Measurements from ENCODE around the gene MAP2K2. TPM values are rescaled to one million over a fixed set of nuclear protein-coding genes. Genes with fewer than 3 reads are reported as not detected.
"Not testable (repeated sequence)": the region's sequence is repeated elsewhere in the genome, so short reads cannot be mapped to it uniquely, and the experiment has no call there.

The MAP2K2 gene
- total RNA-seq, 4 donors from 2014 or later, result 76.9 to 128 (median 93.8) TPM

- no peak for DNase-seq
- WGBS, 2 donors, result 19 to 36% methylated on average over 4 to 8 of the region's 8 CpGs
- Histone ChIP-seq H3K9me3 (no peaks in the 10 kb centered on the region), H3K4me1 (peaks cover 0 to 33% (median 5%) of the 10 kb centered on the region in 3 donors), H3K27ac (peak overlapping the region; percentile 54 to 86 (median 80)), H3K27me3 (peaks cover 0 to 13% (median 0%) of the 10 kb centered on the region in 4 donors), H3K4me3 (no peak overlapping the region), H3K36me3 (no peaks in the 10 kb centered on the region)
- intact Hi-C loops (cut with DNase I), result loop anchor here (10.0 kb wide), 2 partner anchors 76 to 146 kb away; partner anchors contain the start of gene EEF2
- TF ChIP-seq POLR2A (IDR thresholded peaks at IDR 0.05) (no peak), CTCF (IDR thresholded peaks at IDR 0.05) (no peak)
These were observed 7.0 kb upstream of the MAP2K2 start for GRCh38 chr19:4130744-4131438.

- H3K9me3 ChIP-seq; H3K36me3 ChIP-seq; H3K4me3 ChIP-seq; intact Hi-C loops (cut with DNase I); DNase-seq; H3K27ac ChIP-seq: not testable (repeated sequence)
- H3K4me1 ChIP-seq, result peaks cover 7 to 34% (median 8%) of the 10 kb centered on the region in 3 donors
- 66 to 71% methylated on average over 7 of the region's 7 CpGs for WGBS, 2 donors
- H3K27me3 ChIP-seq, result peaks cover 0 to 13% (median 0%) of the 10 kb centered on the region in 4 donors
These were observed 5.1 kb upstream of the MAP2K2 start for GRCh38 chr19:4129050-4129449.

- H3K9me3 ChIP-seq; H3K4me3 ChIP-seq; H3K36me3 ChIP-seq; DNase-seq; H3K27ac ChIP-seq; intact Hi-C loops (cut with DNase I): not testable (repeated sequence)
- H3K4me1 ChIP-seq, result peaks cover 17 to 43% (median 17%) of the 10 kb centered on the region in 3 donors
- WGBS, 2 donors, result 67 to 91% methylated on average over 1 to 4 of the region's 4 CpGs
- H3K27me3 ChIP-seq, result peaks cover 0 to 13% (median 0%) of the 10 kb centered on the region in 4 donors
These were observed 3.4 kb upstream of the MAP2K2 start for GRCh38 chr19:4127322-4127721.

GRCh38 chr19:4124638-4125037 lies 716 bp upstream of the MAP2K2 start:
- intact Hi-C loops (cut with DNase I), result no loop called here
- no peak for DNase-seq
- peaks cover 23 to 40% (median 30%) of the 10 kb centered on the region in 3 donors for H3K4me1 ChIP-seq
- WGBS, 2 donors, result 29 to 43% methylated on average over 6 to 8 of the region's 8 CpGs
- no peaks in the 10 kb centered on the region for H3K9me3 ChIP-seq
- H3K4me3 ChIP-seq, result peak overlapping the region in 3 of 4 donors; percentile 77 to 98 (median 89)
- peaks cover 0 to 16% (median 0%) of the 10 kb centered on the region in 3 donors for H3K36me3 ChIP-seq
- TF ChIP-seq POLR2A (IDR thresholded peaks at IDR 0.05) (no peak), CTCF (IDR thresholded peaks at IDR 0.05) (no peak)
- H3K27ac ChIP-seq, result peak overlapping the region in 3 of 4 donors; percentile 88 to 92 (median 90)
- H3K27me3 ChIP-seq, result no peaks in the 10 kb centered on the region

- Histone ChIP-seq H3K9me3 (no peaks in the 10 kb centered on the region), H3K36me3 (peaks cover 0 to 38% (median 0%) of the 10 kb centered on the region in 3 donors), H3K4me1 (peaks cover 23 to 40% (median 30%) of the 10 kb centered on the region in 3 donors), H3K27ac (peak overlapping the region; percentile 88 to 92 (median 91)), H3K4me3 (peak overlapping the region; percentile 77 to 98 (median 89)), H3K27me3 (no peaks in the 10 kb centered on the region)
- no peak for DNase-seq
- 56 to 63% methylated on average over 2 to 5 of the region's 5 CpGs for WGBS, 2 donors
- TF ChIP-seq POLR2A (IDR thresholded peaks at IDR 0.05) (no peak), CTCF (IDR thresholded peaks at IDR 0.05) (no peak)
- intact Hi-C loops (cut with DNase I), result no loop called here
These were observed 1.4 kb downstream of the MAP2K2 start for GRCh38 chr19:4122480-4122879.

- Histone ChIP-seq H3K4me3 (no peak overlapping the region), H3K27ac (no peak overlapping the region), H3K27me3 (no peaks in the 10 kb centered on the region), H3K36me3 (peaks cover 0 to 44% (median 1%) of the 10 kb centered on the region in 3 donors), H3K4me1 (peaks cover 23 to 40% (median 30%) of the 10 kb centered on the region in 3 donors), H3K9me3 (no peaks in the 10 kb centered on the region)
- TF ChIP-seq POLR2A (IDR thresholded peaks at IDR 0.05) (no peak), CTCF (IDR thresholded peaks at IDR 0.05) (no peak)
- intact Hi-C loops (cut with DNase I), result no loop called here
- WGBS, 2 donors, result 93 to 100% methylated on average over 1 to 2 of the region's 4 CpGs
- DNase-seq, result no peak
These were observed 2.1 kb downstream of the MAP2K2 start for GRCh38 chr19:4121815-4122214.

Data from esophagus squamous epithelium (tissue), 5 donors.